GM21360 (cell line): Measurements from ENCODE around the gene BCL2.
A peak's percentile ranks its signal among the peaks of the same experiment; 100 is the strongest.
"Not testable (repeated sequence)": the region's sequence is repeated elsewhere in the genome, so short reads cannot be mapped to it uniquely, and the experiment has no call there.

Experiments used
- ATAC-seq: cut with Tn5 transposase; IDR thresholded peaks from one replicate; pipeline ENCODE4 v1.9.1; 2021; ENCODE audit warnings: mild to moderate bottlenecking, moderate library complexity; ENCODE audit not compliant: unreplicated experiment

The BCL2 gene

DNA sequence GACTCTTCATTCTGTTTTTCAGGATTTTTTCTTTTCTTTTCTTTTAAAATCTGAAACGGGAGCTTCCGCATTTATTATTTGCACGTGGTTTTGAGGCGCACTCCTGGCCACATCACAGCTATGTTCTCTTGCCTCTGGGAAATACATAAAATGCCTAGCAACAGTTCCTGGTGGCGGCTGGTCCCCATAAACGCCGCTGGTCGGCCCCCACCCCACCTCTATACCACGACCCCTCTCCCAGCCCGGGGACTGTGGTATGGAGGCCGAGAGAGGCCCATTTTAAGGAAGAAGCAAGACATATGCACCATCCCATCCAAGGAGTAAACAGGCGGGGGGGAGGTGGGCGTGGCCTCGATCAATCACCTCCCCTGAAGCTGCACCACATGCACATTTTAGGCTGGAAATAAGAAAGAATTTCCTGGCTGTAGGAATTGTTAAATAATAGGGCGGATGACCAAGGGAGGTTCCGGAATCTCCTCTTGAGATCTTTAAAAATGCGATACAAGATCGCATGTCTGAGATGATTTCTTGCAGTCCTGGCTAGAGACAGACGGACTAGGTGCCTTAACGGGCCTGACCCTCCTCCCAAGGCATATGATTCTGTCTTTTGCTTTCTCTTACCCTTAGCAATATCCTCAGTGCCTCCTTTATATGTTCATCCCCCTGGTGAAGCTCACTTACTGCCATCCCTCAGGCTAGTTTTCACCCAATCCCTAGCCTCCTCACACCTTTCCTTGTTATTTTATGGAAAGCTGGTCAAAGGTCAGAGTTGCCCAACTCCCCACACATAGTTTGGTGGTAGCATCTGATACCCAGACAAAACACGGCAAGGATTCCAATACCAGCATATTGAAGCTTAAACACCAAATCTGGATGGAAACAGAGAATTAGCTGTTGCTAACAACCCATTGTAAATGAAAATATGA is 82.4 kb downstream of the BCL2 start:
- ATAC-seq = no peak

- no peak for ATAC-seq
These were observed 83.2 kb downstream of the BCL2 start for GRCh38 chr18:63236406-63236805.

DNA sequence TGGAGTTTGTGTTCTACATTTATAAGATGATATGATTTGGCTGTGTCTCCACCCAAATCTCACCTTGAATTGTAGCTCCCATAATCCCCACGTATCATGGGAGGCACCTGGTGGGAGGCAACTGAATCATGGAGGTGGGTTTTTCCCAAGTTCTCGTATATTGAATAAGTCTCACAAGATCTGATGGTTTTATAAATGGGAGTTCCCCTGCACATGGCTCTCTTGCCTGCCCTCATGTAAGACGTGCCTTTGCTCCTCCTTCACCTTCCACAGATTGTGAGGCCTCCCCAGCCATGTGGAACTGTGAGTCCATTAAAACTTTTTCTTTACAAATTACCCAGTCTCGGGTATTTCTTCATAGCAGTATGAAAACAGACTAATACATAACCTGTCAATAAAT is 83.6 kb downstream of the BCL2 start:
- ATAC-seq = not testable (repeated sequence)

- no peak for ATAC-seq
These were observed 84.7 kb downstream of the BCL2 start for GRCh38 chr18:63234841-63235240.

- ATAC-seq = no peak
These were observed 85.1 kb downstream of the BCL2 start for GRCh38 chr18:63234432-63234831.

- ATAC-seq = no peak
These were observed 86.2 kb downstream of the BCL2 start for GRCh38 chr18:63233334-63233733.

GRCh38 chr18:63232826-63233225 is 86.7 kb downstream of the BCL2 start:
- no peak for ATAC-seq

GRCh38 chr18:63229971-63230370 is 89.6 kb downstream of the BCL2 start:
- no peak for ATAC-seq

GRCh38 chr18:63225434-63225833 is 94.1 kb downstream of the BCL2 start:
- no peak for ATAC-seq

DNA sequence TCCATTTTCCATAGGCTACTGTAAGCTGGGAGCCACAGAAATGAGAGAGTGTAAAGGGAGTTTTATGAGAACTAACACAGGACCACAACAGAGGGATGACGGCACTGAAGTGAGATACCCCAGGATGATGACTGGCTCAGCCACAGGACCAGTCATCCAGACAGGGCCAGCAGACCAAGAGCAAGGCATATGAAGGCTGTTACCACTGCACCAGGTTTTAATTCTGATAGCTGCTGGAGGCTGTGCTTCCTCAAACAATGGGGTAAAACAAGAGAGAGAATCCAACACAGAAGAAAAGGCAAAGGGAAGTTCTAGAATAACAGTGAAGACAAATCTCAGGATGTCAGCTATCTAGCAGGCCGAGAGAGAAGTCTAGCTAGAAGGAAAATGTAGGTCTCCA is 94.9 kb downstream of the BCL2 start:
- no peak for ATAC-seq

DNA sequence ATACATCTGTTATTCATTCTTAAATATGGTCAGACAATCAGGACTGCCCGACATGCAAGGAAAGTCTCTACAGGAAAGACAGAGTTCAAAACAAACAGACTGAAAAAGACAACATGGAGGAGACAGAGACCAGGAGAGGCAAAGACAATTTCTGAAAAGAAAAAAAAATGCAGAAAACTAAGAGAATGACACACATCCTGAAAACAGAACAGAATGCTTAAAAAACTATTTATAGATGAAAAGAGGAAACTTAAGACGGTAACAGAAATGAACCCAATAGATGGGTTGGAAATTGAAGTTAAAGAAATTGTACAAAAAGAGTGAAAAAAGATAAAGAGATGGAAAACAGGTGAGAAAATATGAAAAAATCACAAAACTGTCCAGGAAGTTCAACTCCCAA is 95.7 kb downstream of the BCL2 start:
- no peak for ATAC-seq

GRCh38 chr18:63220903-63221302 is 98.7 kb downstream of the BCL2 start:
- no peak for ATAC-seq

- no peak for ATAC-seq
These were observed 101.1 kb downstream of the BCL2 start for GRCh38 chr18:63218472-63218871.

- no peak for ATAC-seq
These were observed 102.9 kb downstream of the BCL2 start for GRCh38 chr18:63216516-63217311.

DNA sequence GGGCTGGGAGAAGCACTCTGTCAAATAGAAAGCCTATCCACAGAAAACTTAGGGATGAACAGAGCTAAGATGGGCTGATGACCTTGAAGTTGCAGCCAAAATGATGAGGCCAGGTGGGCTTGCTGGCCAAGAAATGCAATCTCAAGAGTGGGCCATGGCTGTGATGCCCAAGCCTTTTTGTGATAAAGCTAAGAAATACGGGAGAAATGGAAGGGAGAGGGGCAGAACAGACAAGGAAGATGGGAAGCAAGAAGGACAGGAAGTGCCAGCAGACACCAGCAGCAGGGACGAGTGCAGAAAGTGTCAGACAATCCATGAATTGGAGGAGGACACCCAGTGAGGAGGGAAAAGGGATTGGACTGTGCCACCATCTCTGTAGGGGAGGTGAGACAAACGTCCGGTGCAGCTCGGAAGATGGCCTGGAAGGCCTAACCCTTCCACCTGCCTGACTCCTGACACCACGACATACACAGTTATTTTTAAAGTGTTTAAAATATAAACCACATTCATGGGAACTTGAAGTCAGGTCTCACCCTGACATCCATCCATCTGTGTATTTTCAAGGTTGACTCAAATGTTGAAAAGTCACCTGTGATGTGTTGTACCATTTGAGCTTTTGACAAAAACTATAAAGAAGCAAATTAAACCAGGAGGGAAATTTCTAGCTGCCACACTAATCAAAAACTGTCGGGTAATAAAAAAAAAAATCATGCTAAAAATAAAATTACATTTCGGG is 105.5 kb downstream of the BCL2 start:
- ATAC-seq = no peak

DNA sequence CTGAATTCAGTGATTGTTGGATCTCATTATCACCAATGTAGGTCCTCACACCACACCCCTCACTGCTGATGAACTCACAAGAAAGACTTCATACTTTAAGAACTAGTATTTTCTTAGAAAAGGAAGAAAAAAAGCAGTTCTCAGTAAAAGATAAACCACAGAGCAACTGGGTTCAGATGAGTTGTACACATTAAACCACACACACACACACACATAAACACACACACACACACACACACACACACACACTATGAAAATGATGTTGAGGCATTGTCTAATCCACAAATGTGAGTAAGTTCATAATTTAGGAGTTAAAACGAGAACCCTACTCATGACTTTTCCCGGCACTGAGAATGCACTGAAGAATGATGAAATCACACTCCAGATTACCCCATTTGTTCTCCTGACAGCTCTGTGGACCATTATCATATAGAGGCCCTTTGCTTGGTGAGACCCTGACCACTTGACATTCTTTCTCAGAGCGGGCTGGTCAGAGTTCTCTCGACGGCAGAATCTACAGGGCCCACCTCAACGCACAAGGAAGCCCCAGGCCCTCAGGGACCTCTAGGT is 106.2 kb downstream of the BCL2 start:
- no peak for ATAC-seq

- no peak for ATAC-seq
These were observed 109.0 kb downstream of the BCL2 start for GRCh38 chr18:63210521-63210920.

DNA sequence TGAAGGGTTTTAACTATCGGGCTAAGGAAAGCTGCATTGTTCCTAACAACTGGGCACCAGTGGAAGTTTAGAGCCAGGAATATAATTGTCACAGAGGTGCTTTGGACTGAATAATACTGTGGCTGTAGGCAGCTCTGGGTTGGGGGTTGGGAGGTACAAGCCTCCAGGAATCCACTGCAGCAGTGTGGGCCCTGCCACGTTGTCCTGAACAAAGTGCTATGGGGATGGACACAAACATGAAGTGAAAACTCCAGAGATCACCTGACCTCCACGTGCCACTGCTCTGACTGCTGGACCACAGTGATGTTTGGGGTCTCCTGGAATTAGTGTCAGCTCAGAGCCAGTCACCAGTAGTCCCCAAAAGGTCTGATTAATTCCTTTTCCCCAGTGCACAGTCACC is 110.9 kb downstream of the BCL2 start:
- no peak for ATAC-seq

DNA sequence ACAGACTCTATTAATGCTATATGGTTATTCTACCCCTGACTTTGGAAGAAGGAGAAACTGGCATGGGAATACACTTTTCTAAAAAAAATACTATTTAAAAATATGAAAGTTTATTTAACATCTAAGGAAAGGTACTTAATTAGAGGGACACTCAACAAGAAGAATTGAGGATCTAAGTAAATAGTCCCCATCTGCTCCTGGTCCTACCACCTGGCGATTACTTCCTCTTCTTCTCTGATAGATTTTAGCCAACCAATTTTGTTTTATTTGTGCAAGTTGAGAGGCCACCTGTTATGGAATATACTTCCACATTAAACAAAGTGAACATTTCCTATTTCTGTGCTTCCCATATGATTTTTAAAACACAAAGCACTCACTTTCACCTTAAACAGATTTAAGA is 111.7 kb downstream of the BCL2 start:
- no peak for ATAC-seq

DNA sequence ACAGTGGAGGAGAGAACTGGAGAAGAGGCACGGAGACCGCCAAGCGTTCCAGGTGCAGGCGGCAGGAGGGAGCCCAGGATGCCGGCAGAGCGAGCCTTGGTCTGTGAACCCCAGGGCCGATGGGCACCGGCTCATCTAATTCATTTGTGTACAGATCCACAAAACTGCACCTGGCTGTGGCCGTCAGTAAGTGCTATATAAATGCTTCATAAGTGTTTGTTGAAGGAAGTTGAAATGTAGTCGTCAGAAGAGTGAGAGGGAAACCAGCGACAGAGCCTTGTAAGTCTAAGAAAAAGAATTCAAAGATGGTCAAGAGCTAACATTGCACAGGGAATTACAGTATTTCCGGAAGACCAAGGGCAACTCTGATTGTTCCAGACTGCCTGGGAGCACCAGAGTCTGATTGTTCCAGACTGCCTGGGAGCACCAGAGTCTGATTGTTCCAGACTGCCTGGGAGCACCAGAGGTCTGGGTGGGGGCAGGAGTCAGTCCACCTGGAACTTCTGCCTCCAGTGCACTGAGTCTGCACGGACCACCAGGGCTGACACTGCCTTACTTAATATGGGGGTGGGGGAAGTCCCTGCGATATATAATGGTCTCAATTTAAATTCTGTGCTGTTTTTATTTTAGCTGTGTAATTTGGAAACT is 112.3 kb downstream of the BCL2 start:
- peak; percentile 32 for ATAC-seq
